ENCODE results near the gene PRKCZ.
"Not testable (repeated sequence)": the region's sequence is repeated elsewhere in the genome, so short reads cannot be mapped to it uniquely, and the experiment has no call there.

The PRKCZ gene

DNA sequence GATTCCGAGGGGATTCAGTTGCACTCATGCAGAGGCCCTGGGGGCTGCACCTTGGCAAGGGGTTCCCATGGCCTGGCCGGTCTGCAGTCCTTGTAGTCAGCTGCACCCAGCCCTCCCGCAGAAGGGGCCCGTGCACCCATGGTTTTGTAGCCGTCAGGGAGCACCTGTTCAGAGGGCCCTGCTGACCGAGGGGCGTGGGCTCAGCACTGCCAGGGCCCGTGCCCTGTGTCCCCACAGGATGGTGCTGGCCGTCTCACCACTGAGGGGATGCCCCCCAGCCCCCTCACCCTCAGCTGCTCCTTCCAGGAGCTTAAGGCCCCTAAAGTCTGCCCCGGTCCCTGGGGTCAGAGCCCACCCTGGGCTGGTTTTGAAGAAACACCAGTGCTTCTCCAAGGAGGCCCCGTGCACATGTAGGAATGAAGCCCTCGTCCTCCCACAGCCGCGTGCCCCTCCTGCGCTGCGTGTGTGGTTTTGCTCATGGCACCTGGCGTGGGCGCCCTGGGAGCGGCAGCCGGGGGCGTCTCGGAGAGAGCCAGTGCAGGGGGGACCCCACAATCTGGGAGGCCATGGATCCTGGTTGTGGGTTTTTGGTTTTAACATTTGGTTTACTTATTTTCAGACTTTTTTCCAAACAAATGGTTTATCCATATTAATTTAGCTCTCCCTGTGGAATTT, 40.1 kb downstream of the PRKCZ start:
- no peak for DNase-seq

DNA sequence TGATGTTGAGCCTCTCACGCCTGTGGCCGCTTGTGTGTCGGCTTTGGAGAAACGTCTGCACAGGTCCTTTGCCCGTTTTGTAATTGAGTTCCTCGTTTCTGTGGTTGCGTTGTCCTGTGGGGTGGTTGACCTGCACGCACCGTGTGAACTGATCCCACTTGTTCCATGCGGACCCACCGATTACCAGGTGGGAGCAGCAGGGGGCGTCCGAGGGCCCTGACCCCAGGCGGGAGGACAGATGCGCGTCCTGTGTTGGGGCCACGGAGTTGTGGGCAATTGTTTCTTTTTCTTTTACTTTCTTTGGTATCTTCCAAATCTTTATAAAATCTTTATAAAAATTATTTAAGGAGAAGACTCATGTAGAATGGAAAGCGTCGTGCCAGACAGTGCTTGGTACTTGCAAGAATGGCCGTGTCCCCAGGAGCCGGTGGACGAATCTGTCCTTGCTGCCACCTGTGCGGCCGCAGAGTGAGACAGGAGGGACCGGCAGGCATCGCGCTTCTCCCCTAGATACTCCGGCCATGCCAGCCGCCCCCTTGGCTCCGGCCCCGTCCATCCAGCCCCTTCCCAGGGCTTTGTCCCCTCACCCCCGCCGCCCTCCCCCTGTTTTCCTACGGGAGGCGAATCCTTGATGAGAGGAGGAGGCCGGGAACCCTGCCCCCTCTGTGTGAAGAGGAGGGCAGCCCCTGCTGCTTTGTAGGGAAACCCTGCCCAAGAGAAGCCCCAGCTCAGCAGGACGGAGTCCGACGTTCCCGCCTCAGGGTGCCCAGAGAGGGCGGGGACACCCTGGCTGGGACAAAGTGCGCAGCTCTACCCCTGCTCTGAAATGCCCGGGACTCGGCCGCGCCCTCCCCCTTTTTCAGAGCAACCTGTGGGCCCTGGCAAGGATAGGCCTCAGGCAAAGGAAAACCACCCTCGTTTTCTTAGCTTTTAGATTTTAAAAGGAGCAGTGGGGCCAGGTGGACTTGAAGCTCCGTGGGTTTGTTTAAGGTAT, 41.7 kb downstream of the PRKCZ start:
- DNase-seq = peak; percentile 81

DNA sequence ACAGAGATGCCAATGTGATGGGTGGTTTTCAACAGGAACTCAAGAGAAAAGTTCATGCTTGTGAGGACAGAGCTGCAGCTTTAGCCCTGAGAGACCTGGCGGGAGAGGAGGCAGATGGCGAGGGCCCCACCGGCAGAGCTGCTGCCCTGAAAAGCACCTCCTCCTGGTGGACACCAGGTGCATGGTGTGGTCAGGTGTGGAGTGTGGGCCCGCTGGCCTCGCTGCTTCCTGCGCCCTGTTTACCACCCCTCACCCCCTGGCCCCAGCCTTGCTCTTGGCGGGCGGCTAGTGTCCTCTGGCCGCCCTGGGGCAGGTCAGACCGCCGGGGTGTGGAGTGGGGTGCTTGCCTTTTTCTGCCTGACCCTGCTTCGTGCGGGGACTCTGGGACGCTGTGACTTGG, 42.8 kb downstream of the PRKCZ start:
- DNase-seq = no peak

DNA sequence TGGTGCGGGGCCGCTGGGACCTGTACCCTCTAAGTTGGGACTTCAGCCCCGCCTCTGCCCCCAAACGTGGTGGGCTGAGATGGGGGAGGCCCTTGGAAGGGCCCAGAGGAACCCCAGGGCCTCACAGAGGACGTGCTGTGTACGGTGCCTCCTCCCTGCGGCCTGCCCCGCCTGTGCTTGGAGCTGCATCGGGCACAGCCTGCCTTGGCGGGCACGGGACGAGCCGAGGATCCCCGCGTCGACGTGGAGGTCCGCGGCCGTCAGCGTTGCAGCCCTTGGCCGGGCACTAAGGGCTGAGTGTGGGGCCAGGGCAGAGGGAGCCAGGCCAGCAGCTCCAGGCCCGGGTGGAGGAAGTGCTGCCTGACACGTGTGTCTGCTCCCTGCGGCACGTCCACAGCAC, 43.4 kb downstream of the PRKCZ start:
- no peak for DNase-seq

DNA sequence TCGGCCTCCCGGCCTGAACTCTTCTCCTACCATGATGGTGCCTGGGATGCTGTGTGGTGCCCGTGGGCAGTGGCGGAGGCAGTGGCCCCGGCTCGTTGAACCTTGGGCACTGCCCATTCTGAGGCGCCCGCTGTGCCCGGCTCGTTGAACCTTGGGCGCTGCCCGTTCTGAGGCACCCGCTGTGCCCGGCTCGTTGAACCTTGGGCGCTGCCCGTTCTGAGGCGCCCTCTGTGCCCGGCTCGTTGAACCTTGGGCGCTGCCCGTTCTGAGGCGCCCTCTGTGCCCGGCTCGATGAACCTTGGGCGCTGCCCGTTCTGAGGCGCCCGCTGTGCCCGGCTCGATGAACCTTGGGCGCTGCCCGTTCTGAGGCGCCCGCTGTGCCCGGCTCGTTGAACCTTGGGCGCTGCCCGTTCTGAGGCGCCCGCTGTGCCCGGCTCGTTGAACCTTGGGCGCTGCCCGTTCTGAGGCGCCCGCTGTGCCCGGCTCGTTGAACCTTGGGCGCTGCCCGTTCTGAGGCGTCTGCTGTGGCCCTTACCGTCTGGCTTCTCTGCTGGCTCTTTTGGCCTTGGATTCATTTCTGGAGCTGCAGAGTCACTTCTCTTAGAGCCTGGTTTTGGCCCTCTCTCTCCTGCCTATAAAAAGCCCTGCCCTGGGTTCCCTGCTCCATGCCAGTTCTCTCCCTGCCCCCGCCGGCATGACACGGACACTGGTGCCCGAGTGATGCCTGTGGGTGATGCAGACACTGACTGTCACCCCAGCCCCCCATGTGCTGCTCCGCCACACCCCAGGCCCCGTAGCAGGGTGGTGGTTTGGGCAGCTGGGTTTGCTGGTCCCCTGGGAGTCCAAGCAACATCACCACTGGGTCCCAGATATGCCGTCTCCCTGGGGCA, 44.3 kb downstream of the PRKCZ start:
- DNase-seq = not testable (repeated sequence)

DNA sequence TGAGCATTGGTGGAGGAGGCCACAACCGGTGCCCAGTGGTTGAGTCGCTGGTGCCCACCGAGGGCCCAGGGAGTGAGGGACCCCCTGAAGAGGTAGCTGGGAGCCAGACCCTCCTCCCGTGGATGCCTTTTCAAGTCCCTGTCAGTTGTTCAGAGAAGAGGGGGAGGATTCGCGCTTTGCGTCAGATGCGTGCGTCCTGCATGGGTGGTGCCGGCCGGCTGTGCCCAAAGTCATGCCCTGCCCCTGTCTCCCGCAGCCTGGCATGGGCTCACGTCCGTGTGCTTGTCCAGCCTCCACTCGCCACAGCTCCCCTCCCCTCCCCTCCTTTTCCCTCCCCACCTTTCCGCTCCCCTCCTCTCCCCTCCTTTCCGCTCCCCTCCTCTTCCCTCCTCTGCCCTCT, 45.2 kb downstream of the PRKCZ start:
- no peak for DNase-seq

DNA sequence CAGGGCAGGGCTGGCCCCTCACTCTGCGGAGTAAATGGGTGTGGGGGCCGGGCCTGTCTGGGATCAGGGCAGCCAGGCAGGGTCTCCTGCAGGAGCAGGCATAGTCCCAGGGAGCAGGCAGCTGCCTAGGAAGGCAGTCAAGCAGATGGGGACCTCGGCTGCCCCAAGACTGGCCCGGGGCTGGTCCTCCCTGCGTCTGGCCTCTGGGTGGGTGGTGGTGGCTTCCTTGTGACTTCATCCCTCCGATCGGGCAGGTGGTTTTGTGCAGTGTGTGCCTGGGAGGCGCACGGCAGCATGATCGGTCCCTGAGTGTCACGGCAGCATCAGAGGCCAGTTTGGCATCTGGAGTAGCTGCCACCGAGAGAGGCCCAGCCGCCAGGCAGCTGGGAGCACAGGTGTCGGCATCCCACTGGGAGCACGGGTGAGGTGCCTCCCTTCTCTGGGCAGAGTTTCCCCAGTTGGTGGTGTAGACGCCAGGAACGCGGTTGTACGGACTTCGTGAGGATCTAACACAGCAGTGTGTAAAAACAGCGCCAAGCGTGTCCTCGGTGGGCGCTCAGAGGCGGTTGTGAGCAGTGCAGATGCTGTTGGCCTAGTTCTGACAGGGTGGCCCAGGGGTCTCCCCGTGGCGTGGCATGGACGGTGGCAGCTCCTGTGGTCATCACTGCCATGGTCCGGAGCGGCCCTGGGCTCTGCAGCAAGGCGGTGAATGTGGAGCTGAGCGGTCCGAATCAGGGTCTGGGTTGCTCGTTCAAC, 45.9 kb downstream of the PRKCZ start:
- DNase-seq = no peak

DNA sequence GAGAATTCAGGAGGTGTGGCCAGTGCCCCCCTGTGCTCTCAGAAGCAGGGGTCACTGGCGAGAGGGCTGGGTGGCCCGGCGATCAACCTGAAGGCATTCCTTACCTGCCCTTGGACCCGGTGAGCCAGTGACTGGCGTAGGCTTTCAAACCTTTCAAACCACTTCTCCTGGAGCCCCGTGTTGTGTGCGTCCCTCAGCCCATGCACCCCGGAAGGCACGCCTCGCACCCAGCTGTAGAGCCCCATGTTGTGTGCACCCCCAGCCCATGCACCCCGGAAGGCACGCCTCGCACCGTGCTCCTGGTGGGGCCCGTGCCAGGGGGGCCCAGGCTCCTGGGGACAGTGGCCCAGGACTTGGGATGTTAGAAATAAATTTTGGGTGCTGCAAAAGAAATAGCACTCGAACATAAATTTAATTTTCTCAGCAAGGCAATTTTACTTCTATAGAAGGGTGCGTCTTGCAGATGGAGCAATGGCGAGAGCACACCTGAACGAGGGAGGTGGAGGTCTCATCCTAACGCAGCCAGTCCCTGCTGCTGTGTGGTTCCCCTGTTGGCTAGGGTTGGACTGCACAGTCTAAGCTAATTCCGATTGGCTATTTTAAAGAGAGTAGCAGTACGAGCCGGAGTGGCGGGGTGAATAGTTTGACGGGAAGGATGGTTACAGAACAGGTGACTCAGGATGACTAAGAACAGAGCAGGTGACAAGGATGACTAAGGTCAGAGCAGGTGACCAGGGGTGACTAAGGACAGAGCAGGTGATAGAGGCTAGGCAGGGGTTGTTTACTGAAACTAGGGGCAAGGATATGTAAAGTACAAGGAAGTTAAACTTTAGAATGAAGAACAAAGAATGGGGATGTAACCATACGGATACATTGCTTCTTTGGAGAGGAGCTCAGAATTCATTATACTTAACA, 47.4 kb downstream of the PRKCZ start:
- peak; percentile 81 for DNase-seq

DNA sequence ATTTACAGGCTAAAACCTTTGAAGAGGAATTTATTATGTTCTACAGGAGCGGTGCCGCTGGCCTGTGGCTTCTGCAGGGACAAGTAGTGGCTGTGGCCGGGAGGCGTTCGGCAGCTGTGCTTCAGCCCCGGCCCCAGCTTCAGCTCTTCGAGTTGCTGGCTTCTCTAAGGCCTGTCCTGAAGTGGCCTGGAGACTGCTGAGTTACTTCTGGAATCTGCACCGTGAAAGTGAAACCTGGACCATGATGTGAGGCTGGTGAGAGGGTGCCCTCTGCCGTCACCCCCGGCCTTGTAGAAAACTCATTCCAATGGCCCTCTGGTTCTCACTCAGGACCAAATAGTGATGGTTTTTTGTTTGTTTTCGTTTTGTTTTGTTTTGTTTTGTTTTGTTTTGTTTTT, 48.1 kb downstream of the PRKCZ start:
- DNase-seq = no peak

DNA sequence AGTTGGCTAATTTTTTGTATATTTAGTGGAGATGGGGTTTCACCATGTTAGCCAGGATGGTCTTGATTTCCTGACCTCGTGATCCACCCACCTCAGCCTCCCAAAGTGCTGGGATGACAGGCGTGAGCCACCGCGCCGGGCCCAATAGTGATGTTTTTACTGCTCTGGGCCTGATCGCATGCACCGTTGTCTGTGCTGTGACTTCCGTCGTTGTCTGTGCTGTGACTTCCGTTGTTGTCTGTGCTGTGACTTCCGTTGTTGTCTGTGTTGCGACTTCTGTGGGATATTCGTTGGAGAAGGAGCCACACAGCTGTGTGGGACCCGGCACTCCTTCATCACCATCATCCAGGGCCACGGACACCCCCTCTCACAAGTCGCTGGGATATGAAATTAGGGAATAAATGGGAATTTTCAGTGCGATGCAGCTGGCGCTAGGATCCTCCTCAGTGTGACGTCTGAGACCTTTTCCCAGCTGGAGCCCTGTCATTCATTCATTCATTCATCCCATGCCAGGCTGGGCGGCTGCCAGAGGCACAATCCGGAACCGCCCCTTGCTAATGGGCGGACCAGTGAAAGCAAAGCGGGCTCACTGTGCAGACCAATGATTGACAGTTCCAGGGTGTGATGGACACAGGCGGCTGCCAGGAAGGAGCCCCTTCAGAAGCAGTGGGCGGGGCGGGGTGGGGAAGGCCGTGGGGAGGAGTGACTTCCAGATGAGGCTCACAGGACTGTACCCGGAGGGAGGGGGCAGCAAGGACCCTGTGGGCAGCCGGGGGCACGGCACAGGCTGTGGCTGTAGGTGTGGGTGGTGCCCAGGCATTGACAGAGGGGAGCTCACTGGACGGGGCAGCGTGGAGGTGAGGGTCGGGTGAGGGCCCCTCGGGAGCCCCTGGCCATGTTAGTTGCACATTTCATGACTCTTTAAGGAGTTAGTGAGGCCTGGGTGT, 48.9 kb downstream of the PRKCZ start:
- DNase-seq = no peak

DNA sequence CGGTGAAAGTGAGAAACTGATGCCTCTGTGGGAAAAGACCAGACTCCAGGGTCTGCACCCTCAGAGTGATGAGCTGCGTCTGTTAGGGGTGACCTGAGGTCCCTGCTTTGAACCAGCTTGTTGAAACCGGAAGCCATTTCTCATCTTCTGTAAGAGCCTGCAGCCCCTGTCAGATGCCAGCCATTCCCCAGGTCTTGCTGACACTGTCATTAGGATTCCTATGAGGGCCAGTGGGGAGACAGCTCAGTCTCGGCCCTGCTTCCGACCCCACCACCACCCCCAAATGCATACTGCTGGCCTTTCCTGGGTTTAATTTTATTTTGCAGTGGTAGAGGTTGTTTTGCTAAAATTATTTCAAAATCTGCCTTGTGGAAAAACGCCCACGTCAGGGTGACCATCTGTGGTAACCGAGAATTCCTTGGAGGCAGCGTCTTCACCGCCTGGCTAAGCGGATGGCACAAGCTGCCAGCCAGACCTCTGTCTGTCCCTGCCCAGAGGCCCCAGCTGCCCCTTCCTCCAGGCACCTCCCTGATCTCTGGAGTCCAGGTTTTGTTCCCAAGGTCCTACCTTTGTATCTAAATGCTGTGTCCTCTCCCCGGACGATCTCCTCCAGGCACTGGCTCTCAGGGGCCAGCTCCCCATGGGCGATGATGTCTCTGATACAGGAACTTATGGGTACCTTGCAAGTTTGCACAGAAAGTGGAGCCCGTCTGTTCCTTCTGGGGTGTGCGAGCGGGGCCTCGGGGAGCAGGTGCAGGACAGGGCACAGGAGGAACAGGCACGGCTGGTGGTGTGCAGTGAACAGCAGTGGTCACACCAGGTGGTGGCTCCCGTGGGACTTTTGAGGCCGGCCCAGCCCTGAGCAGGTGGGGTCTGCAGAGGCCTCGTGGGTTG, 49.9 kb downstream of the PRKCZ start:
- no peak for DNase-seq

DNA sequence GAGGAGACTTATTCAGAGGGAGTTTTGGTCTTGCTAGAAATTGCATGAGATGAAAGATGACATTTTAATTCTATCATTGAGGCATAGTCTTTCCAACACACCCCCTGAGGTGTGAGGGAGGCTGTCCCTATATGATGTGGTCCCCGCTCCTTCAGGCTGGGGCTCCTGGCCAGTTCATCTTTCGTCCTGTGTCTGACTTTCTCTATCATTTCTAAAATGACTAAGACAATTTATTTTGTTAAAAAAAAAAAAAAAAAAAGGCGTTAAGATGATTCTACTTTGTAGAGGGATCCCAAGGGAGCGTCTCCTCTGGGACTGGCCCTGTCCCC, 50.5 kb downstream of the PRKCZ start:
- DNase-seq = no peak

DNA sequence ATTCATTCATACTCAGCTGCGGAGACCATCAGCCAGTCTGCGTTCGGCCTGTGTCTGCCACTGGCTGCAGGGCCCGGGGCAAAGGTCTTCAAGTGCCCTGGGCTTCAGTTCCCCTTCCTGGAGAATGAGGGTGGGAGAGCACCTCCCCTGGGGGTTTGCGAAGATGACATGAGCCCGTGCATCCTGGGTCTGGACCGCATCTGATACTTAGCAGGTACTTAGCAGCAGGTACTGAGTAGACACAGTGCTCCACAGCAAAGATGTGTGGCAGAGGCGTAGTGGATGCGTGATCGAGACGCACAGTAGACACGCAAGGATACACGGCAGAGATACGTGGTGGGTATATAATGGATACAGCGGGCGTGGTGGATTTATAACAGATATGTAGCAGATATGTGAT, 51.3 kb downstream of the PRKCZ start:
- DNase-seq = no peak

DNA sequence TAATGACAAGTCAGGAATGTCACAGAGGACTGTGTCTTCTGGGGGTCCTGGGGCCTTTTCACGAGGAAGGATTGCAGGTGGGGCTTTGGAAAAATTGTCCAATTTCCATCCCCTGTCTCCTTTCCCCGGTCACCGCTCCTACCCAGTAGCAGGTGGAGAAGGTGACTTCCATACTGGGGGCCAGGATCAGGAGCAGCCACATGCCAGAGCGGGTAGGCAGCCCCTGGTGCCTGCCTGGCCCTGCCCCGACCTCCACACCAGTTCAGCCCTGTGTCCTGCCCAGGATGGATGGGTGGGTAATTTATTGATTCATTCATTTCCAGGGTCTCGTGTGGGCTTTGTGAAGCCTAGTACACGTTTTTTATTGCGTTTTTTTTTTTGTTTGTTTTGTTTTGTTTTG, 51.7 kb downstream of the PRKCZ start:
- DNase-seq = no peak

DNA sequence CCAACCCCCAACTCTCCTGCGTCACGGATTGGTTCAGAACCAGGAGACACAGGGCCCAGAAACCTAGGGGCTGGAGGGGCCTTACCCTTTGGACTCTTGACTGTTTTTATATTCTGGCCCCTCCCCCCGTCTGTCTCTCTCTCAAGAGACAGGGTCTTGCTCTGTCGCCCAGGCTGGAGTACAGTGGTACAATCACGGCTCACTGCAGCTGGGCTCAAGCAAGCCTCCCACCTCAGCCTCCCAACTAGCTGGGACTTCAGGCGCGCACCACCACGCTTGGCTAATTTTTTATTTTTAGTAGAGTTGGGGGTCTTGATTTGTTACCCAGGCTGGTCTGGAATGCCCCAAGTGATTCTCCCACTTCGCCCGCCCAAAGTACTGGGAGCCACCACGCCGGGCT, 52.5 kb downstream of the PRKCZ start:
- DNase-seq = no peak

DNA sequence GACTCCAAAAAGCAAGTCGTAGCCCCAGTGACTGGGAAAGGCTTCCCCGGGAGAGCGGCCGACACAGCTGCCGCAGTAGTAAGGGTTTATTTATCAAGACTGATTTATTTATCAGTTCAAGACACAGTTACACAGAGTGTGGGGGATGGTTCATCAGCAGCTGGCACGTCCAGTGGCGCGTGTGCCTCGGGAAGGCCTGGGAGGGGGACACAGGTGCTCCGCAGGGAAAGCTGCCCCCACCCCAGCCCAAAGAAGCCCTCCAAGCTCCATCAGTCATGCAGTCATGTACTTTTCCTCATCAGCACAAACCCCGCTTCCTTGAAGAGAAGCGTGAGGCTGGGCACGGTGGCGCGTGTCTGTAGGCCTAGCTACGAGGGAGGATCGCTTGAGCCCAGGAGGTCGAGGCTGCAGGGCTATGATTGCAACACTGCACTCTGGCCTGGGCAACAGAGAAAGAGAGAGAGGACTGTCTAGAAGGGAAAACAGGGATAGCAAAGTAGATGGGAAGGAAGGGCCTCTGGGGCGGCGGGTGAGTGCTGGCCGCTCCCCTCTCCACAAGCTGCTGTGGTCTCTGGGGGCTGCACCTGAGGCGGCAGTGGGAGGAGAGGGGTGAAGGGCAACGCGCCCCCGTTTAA, 53.2 kb downstream of the PRKCZ start:
- no peak for DNase-seq

DNA sequence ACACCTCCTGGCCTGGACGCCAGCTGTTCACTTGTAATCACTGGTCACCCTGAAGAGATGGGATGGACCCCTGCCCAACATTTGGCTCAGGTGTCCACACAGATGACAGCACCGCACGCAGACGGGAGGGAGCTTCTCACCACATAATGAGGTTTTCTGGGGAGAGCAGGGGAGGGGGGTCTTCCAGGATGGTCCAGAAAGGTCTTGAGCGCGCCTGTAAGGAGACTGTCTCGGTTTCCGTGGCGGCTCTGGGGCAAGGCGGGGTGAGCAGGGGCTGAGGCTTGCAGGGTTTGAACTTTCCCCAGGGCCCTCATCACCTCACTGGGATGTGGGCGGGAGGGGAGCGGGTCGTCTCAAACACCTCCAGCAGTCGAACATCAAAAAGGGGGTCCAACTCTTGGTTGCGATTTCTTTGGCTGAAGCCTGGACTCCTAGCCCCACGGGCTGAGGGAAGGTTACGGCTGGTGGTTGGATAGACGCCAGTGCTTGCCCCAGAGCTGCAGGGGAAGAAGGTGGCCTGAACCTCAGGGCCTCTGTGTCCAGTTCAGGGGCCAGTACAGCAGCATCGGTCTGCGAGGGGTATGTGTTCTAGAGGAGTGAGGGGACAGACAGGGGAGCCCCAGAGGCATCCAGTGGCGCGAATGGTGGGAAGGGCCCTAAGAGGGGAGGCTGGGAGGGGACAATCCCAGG, 53.8 kb downstream of the PRKCZ start:
- no peak for DNase-seq

Data from islet precursor cell (in vitro differentiated cells).